GM12873 (cell line): ENCODE results near the gene OR1L8.
"Not testable (repeated sequence)": the region's sequence is repeated elsewhere in the genome, so short reads cannot be mapped to it uniquely, and the experiment has no call there.

ENCODE experiments used
- TF ChIP-seq, protein P1 (sequence below): IDR thresholded peaks from 2 replicates; pipeline ENCODE4 v1.5.1; 2012; ENCODE audit warnings: low read depth, mild to moderate bottlenecking, moderate library complexity, low read length, control low read depth; ENCODE audit not compliant: insufficient read depth; ENCODE audit errors: missing control alignments

Gene OR1L8, protein sequence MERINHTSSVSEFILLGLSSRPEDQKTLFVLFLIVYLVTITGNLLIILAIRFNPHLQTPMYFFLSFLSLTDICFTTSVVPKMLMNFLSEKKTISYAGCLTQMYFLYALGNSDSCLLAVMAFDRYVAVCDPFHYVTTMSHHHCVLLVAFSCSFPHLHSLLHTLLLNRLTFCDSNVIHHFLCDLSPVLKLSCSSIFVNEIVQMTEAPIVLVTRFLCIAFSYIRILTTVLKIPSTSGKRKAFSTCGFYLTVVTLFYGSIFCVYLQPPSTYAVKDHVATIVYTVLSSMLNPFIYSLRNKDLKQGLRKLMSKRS

DNA sequence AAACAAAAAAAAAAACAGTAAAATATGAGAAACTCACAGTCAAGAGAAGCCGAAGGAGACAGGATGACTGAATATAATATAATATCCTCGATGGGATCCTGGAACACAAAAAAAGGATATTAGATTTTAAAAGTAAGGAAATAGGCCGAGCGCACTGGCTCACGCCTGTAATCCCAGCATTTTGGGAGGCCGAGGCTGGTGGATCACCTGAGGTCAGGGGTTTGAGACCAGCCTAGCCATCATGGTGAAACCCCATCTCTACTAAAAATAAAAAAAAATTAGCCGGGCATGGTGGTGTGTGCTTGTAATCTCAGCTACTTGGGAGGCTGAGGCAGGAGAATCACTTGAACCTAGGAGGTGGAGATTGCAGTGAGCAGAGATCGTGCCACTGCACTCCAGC lies at the start of gene OR1L8:
Gene OR1L8, minus strand, starts transcription at position 101 of the 400 bp plus-strand sequence. CDS start 14,907 bp downstream, outside the sequence.
- TF ChIP-seq, protein P1, sequence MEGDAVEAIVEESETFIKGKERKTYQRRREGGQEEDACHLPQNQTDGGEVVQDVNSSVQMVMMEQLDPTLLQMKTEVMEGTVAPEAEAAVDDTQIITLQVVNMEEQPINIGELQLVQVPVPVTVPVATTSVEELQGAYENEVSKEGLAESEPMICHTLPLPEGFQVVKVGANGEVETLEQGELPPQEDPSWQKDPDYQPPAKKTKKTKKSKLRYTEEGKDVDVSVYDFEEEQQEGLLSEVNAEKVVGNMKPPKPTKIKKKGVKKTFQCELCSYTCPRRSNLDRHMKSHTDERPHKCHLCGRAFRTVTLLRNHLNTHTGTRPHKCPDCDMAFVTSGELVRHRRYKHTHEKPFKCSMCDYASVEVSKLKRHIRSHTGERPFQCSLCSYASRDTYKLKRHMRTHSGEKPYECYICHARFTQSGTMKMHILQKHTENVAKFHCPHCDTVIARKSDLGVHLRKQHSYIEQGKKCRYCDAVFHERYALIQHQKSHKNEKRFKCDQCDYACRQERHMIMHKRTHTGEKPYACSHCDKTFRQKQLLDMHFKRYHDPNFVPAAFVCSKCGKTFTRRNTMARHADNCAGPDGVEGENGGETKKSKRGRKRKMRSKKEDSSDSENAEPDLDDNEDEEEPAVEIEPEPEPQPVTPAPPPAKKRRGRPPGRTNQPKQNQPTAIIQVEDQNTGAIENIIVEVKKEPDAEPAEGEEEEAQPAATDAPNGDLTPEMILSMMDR, result not testable (repeated sequence)

DNA sequence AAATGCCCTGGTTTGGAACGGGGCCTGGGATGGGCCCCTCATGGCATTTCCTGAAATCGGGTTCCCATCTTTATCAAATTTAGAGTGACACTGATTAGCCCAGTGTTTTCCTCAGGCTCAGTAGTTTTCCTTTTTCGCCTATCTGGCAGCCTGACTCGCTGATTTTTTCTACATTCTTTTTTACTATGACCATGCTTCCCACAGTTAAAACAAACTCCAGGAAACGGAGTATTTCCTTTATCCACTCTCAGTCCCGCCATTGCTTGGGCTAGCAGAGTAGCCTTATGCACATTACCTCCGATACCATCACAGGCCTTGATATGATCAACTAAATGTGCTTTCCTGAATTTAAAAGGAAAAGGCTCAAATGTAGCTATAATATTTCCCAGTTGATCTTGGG lies 36.8 kb upstream of the OR1L8 start:
- TF ChIP-seq, protein P1, result no peak

DNA sequence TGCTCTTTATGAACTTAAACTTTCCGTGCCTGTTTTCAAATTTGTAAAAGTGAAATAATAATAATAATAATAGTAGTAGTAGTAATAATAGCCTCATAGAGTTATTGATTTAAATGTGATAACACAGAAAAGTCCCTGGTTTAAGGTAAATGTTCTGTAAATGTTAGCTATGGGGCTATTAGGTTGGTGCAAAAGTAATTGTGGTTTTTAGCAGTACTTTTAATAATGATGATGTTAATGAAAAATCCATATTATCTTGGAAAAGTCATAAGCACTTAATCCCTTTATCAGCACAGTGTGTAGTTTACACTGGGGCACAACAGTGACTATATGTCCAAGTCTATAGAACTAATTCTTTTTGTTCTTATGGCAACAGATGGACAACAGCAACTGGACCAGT lies 31.2 kb upstream of the OR1L8 start, which contains the start of gene OR1Q1:
Gene OR1Q1, plus strand, starts transcription at position 377 of the 400 bp plus-strand sequence. Its CDS starts 0 bp downstream, at position 377.
- TF ChIP-seq, protein P1, result no peak

DNA sequence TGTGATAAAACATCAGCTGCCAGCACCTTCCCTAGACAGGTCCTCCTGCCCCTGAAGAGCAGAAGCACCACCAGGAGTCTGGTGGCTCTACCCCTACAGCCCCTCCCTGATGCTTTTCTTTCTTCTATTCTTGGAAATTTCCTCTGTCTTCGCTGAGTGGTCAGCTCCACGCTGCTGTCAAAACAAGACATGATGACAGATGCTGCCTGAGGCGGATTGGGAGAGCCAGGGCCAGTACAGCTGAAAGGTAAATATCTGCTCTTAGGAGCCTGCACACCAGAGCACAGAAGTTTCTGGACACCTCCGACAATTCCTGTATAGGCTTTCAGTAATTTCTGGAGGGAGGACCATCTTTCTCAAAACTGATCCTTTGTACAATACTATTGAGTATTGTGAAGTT lies 26.6 kb upstream of the OR1L8 start:
- TF ChIP-seq, protein P1, result no peak

DNA sequence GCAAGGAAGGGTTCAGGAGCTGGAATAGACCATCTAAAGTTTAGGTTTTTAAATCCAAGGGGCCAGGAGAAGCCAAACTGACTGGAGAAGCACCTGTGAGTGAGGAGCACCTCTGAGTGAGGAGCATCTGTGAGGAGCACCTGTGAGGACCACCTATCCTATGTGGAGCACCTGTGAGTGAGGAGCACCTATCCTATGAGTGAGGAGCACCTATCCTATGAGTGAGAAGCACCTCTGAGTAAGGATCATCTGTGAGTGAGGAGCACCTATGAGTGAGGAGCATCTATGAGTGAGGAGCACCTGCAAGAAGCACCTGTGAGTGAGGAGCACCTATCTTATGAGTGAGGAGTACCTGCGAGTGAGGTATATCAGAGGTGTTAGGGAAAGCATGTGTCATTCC lies 23.4 kb upstream of the OR1L8 start:
- TF ChIP-seq, protein P1, result no peak

DNA sequence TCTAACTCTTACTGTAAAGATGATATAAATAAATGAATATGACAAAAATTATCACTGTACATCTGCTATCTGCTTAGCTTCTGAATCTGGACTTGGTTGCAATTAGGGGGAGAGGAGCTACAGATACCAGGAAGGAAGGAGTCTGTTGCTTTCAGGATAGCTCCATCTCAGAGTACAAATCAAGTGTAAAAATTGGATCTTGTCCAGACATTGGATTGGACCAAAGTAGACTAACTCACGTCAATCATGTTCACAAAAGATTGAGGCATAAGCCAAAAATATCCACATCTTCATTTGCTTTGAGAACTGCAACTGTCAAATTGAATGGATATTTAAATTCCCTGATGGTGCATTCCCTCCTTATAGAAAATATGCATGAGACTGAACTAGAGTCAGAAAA lies 22.5 kb upstream of the OR1L8 start:
- TF ChIP-seq, protein P1, result no peak

DNA sequence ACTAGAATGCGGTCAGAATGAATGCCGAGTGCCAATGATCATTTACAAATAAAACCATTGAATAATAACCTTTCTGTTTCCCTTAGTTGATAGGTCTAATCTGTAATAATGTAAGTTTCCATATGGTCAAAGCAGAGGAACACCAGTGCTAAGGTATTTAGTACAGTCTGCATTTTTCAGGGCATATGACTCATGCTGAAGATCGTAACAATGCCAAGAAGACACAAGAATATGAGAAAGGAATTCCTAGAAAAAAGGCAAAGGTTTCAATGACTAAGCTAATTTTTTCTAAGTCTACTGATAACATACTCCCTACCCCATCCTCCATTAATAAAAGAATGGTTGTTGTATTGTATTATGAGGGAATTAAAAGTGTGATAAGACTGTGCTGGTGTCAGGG lies 2.8 kb downstream of the OR1L8 start:
- TF ChIP-seq, protein P1, result no peak
